GM13976 (cell line): Measurements from ENCODE around the gene STPG4.
"Not testable (repeated sequence)": the region's sequence is repeated elsewhere in the genome, so short reads cannot be mapped to it uniquely, and the experiment has no call there.

Experiments used
- DNase-seq: peaks from one replicate; pipeline ENCODE4 v3.0.0; 2012; ENCODE audit warnings: low spot score
- in situ Hi-C: fragments of 300-500 bp; cut with MboI; formaldehyde crosslinking; loops from one replicate; pipeline ENCODE4 v1.12.0; 2022; ENCODE audit warnings: low sequenced_read_pairs, mixed read lengths, inconsistent platforms; ENCODE audit not compliant: unreplicated experiment
- TF ChIP-seq, protein P1 (sequence below): IDR thresholded peaks from 2 replicates; pipeline ENCODE4 v1.5.1; 2012; ENCODE audit warnings: borderline replicate concordance, mild to moderate bottlenecking; ENCODE audit not compliant: insufficient read depth; ENCODE audit errors: extremely low read depth, missing control alignments, control extremely low read depth

The STPG4 gene

DNA sequence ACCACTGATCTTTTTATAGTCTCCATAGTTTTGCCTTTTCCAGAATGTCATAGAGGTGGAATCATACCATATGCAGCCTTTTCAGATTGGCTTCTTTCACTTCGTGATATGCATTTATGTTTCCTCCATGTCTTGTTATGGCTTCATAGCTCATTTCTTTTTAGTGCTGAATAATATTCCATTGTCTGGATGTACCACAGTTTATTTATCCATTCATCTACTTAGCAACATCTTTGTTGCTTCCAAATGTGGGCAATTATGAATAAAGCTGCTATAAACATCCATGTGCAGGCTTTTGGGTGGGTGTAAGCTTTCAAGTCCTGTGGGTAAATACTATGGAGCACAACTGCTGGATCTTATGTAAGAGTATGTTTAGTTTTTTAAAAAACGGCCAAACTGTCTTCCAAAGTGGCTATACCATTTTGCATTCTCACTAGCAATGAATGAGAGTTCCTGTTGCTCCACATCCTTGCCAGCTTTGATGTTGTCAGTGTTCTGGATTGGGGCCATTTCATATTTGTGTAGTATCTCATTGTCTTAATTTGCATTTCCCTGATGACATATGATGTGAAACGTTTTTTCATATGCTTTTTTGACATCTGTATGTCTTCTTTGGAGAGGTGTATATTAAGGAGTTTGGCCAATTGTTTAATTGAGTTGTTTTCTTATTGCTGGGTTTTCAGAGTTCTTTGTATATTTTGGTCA, 20.6 kb downstream of the STPG4 start:
- in situ Hi-C loops: no loop called here
- no peak for DNase-seq
- TF ChIP-seq, protein P1, sequence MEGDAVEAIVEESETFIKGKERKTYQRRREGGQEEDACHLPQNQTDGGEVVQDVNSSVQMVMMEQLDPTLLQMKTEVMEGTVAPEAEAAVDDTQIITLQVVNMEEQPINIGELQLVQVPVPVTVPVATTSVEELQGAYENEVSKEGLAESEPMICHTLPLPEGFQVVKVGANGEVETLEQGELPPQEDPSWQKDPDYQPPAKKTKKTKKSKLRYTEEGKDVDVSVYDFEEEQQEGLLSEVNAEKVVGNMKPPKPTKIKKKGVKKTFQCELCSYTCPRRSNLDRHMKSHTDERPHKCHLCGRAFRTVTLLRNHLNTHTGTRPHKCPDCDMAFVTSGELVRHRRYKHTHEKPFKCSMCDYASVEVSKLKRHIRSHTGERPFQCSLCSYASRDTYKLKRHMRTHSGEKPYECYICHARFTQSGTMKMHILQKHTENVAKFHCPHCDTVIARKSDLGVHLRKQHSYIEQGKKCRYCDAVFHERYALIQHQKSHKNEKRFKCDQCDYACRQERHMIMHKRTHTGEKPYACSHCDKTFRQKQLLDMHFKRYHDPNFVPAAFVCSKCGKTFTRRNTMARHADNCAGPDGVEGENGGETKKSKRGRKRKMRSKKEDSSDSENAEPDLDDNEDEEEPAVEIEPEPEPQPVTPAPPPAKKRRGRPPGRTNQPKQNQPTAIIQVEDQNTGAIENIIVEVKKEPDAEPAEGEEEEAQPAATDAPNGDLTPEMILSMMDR: no peak

DNA sequence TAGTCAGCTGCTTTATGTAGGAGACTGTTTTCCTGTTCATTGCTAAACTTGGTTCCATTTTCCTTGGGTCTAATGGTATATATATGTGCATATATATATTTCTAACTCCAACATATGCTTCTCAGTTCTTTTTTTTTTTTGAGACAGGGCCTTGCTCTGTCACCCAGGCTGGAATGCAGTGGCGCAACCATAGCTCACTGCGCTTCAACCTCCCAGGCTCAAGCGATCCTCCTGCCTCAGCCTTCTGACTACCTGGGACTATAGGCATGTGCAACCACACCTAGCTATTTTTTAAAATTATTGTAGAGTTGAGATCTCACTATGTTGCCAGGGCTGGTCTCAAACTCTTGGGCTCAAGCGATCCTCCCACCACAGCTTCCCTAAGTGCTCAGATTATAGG, 22.1 kb downstream of the STPG4 start:
- TF ChIP-seq, protein P1: no peak
- no peak for DNase-seq
- in situ Hi-C loops: no loop called here

DNA sequence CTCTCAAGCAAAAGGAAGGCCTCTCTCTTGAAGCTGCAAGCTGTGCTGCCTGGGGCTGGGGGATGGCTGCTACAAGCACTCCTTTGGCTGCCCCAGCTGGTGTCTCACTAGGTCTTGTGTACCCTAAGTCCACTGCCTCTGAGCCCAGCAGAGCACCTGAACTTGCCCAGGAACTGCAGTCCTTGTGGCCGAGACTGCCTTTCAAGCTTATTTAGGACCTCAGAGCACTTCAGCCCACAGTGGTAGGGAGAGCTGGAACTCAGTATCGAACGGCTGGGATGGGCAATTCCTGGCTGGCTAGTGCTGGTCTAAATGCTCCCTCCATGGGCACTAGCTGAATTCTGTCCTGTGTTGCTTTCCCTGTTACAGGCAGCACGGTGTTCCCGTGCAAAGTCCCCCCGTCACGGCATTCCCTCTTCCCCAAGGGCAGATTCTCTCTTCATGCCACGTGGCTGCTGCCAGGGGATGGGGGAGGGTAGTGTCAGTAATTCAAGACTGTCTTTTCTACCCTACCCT, 25.9 kb downstream of the STPG4 start:
- in situ Hi-C loops: no loop called here
- no peak for DNase-seq
- TF ChIP-seq, protein P1: no peak

DNA sequence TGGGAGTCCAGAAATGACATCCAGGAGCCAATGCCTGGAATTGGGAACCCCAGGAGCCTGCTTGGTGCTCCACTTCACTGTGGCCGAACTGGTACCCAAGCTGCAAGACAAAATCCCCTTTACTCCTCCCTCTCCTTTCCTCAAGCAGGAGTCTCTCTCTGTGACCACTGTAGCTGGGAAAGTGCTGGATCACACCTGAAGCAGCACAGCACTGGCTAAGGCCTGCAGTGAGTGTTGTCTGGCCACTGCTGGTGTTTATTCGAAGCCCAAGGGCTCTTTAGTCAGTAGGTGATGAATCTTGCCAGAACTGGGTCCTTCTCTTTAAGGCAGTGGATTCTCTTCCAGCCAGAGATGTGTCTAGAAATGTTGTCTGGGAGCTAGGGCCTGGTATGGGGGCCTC, 26.4 kb downstream of the STPG4 start:
- TF ChIP-seq, protein P1: no peak
- DNase-seq: no peak
- in situ Hi-C loops: no loop called here

DNA sequence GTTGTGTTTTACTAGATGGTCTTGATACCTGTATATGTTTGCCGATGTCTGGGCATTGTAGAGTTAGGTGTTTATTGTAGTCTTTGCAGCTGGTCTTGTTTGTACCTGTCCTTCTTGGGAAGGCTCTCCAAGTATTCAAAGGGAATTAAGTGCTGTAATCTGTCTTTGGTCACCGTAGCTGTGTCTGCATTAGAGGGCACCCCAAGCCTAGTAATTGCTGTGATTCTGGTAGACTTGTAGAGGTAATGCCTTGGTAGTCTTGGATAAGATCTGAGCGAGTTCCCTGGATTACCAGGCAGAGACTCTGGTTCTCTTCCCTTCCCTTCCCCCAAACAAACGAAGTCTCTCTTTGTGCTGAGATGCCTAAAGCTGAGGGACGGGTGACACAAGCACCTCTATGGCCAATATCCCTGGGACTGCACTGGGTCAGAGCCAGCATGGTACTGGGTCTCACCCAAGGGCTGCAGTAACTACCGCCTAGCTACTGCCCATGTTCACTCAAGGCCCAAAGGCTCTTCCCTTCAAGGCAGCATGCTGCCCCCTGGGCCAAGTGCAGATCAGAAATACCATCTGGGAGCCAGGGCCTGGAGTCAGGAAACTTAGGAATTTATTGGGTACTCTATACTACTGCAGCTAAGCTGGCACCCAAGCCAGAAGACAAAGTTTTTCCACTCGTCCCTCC, 27.1 kb downstream of the STPG4 start:
- DNase-seq: no peak
- TF ChIP-seq, protein P1: no peak
- in situ Hi-C loops: no loop called here

DNA sequence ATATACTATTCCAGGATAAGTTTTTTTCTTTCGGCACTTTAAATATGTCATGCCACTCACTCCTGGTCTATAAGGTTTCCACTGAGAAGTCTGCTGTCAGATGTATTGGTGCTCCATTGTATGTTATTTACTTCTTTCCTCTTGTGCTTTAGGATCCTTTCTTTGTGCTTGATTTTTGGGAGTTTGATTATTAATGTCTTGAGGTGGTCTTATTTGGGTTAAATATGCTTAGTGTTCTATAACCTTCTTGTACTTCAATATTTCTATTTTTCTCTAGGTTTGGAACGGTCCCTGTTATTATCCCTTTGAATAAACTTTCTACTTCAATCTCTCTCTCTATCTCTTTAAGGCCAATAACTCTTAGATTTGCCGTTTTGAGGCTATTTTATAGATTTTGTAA, 28.3 kb downstream of the STPG4 start:
- TF ChIP-seq, protein P1: no peak
- in situ Hi-C loops: no loop called here

DNA sequence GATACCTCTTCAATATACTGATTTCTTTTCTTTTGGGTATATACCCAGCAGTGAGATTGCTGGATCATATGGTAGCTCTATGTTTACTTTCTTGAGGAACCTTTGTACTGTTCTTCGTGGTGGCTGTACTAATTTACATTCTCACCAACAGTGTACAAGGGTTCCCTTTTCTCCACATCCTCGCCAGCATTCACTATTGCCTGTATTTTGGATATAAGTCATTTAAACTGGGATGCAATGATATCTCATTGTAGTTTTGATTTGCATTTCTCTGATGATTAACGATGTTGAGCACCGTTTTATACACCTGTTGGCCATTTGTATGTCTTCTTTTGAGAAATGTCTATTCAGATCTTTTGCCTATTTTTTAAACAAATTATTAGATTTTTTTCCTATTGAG, 30.4 kb downstream of the STPG4 start:
- in situ Hi-C loops, DNase-seq: not testable (repeated sequence)

More for the DNA sequence above, 28.3 kb downstream of the STPG4 start:
- DNase-seq: no peak

DNA sequence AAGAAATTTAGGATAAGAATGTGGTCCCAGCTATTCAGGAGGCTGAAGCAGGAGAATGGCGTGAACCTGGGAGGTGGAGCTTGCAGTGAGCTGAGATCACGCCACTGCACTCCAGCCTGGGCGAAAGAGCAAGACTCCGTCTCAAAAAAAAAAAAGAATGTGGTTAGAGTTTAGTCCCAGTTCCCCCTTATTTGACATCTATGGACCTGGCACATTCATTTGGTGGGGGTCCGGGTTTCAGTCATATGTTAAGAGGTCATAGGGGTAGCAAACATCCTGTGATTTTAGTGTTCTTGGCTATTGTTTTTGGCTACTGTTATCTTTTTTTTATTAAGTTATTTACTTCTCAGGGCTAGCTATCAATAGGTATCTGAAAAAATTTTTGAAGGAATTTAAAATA, 34.7 kb downstream of the STPG4 start:
- in situ Hi-C loops, DNase-seq: not testable (repeated sequence)
